Spleen (tissue), 11 donors: Measurements from ENCODE around the gene EEF1AKMT3. TPM values are rescaled to one million over a fixed set of nuclear protein-coding genes. Genes with fewer than 3 reads are reported as not detected.

ENCODE experiments used
- DNase-seq: peaks from one replicate; pipeline ENCODE4 v3.0.0-alpha.2; 2020
- H3K27ac ChIP-seq, 8 donors: fragments of 200-600 bp; sonication (generic) in 7 of 8; 1 replicate in 4 of 8; 2 replicates in 4 of 8; pipeline versions ENCODE4 v1.5.0 to v1.8.0; 2016 to 2021; ENCODE audit warnings: inconsistent platforms in 4 of 8, mild to moderate bottlenecking in 4 of 8, moderate library complexity in 1 of 8
- H3K27me3 ChIP-seq, 7 donors: fragments of 200-600 bp; sonication (generic) in 6 of 7; replicated peaks in 1 of 7; 1 replicate in 4 of 7; 2 replicates in 3 of 7; pipeline versions ENCODE4 v1.5.0 to v1.8.0; 2016 to 2021; ENCODE audit warnings: inconsistent platforms in 3 of 7, mild to moderate bottlenecking in 1 of 7
- H3K36me3 ChIP-seq, 6 donors: fragments of 200-600 bp; sonication (generic) in 5 of 6; 1 replicate in 4 of 6; 2 replicates in 2 of 6; pipeline versions ENCODE4 v1.5.0 to v1.8.0; 2016 to 2021; ENCODE audit warnings: inconsistent platforms in 2 of 6
- H3K4me1 ChIP-seq, 6 donors: fragments of 200-600 bp; sonication (generic) in 5 of 6; 1 replicate in 3 of 6; 2 replicates in 3 of 6; pipeline versions ENCODE4 v1.5.0 to v1.8.0; 2016 to 2021; ENCODE audit warnings: inconsistent platforms in 3 of 6
- H3K4me3 ChIP-seq, 8 donors: fragments of 200-600 bp; sonication (generic) in 7 of 8; 1 replicate in 4 of 8; 2 replicates in 4 of 8; pipeline versions ENCODE4 v1.5.0 to v1.8.0; 2016 to 2021; ENCODE audit warnings: inconsistent platforms in 4 of 8, mild to moderate bottlenecking in 4 of 8, moderate library complexity in 2 of 8
- H3K9me3 ChIP-seq, 8 donors: fragments of 200-600 bp; sonication (generic) in 7 of 8; 1 replicate in 4 of 8; 2 replicates in 4 of 8; pipeline versions ENCODE4 v1.5.0 to v1.8.0; 2016 to 2021; ENCODE audit warnings: inconsistent platforms in 4 of 8
- CTCF ChIP-seq, 11 experiments: fragments of 200-600 bp in 7 of 11; fragments of 450-650 bp in 4 of 11; sonication (generic) in 4 of 11; IDR thresholded peaks in 8 of 11; conservative IDR thresholded peaks in 3 of 11; 1 replicate in 7 of 11; 2 replicates in 4 of 11; pipeline versions ENCODE4 v1.4.0 to v1.8.0; 2016 to 2021; ENCODE audit warnings: antibody characterized with exemption in 11 of 11, inconsistent platforms in 4 of 11, mild to moderate bottlenecking in 1 of 11
- POLR2A ChIP-seq, 3 donors: fragments of 450-650 bp; IDR thresholded peaks; one replicate each; pipeline ENCODE4 v1.5.1; 2017; ENCODE audit warnings: antibody characterized with exemption in 3 of 3, mild to moderate bottlenecking in 1 of 3
- POLR2AphosphoS5 ChIP-seq, 3 donors: sonication (generic); formaldehyde crosslinking; IDR thresholded peaks; one replicate each; pipeline ENCODE4 v1.5.1; 2017; ENCODE audit warnings: antibody characterized with exemption in 3 of 3
- whole genome bisulfite sequencing, 5 donors: extraction: QIAGEN DNeasy Blood & Tissue Kit in 3 of 5; methylation state at CpG; one replicate each; pipeline versions ENCODE4 v1.1.5 to v1.1.7; 2013 to 2018; 5-methylcytosine and 5-hydroxymethylcytosine counted together
- intact Hi-C: fragments of 100-400 bp; cut with DNase I; formaldehyde crosslinking; loops from one replicate; pipeline ENCODE4 v1.15.0; 2023; ENCODE audit warnings: low total_unique reads
- polyA plus RNA-seq, 3 donors: library from polyadenylated mRNA; stranded (reverse); fragments of 200-250 nt; gene quantifications; one replicate each; pipeline ENCODE4 v1.2.1, GENCODE V29; 2013
- total RNA-seq, 7 donors: library from RNA; depleted of rRNA in 3 of 7; stranded (reverse); fragments of >200 nt in 3 of 7; fragmentation: NEBNext Ultra II Directional in 4 of 7; extraction: Animal tissue kit (Norgen Biotek cat#: 25700) in 4 of 7; gene quantifications; one replicate each; pipeline versions ENCODE4 v1.1.0 to v1.2.1, GENCODE V29; 2016 to 2021
- donor health status: healthy with polysubstance abuse.
- donor health status: DM: no; HTN: no; CAD: no; lungs with moderate emphysema.
- donor health status: DM: no; HTN: no; CAD: no.
- donor health status: Bipolar disorder and iron deficiency.
- donor health status: healthy.
- donor health status: DM: no; HTN: no; CAD: no.
- donor health status: DM: yes; HTN: yes; CAD: no.

The EEF1AKMT3 gene
- total and polyA plus RNA-seq, 10 donors: 1.2 to 9.5 (median 4.4) TPM

- Histone ChIP-seq H3K4me1 (peaks cover 17 to 88% (median 62%) of the 10 kb centered on the region in 6 donors), H3K9me3 (no peaks in the 10 kb centered on the region), H3K4me3 (peak within 1 kb of the TSS in 5 of 8 donors; percentile 12 to 53 (median 21)), H3K27ac (peak within 1 kb of the TSS in 1 of 8 donors; percentile 90), H3K36me3 (peaks cover 0 to 65% (median 21%) of the 10 kb centered on the region in 6 donors), H3K27me3 (peaks cover 0 to 59% (median 22%) of the 10 kb centered on the region in 7 donors)
- no peak for TF ChIP-seq CTCF (IDR thresholded peaks at IDR 0.05 in 8 of 11, conservative IDR thresholded peaks at IDR 0.05 in 3 of 11)
- TF ChIP-seq POLR2A (IDR thresholded peaks at IDR 0.05): no peak
- peak; percentile 73 for DNase-seq
- WGBS, 5 donors: 46 to 68% (median 53%) methylated on average over 30 to 36 of the region's 36 CpGs
- intact Hi-C loops: no loop called here
Measured at GRCh38 chr12:57738661-57739237, 33.7 kb upstream of the EEF1AKMT3 start, which contains the start of gene AGAP2. AGAP2 (minus strand) TSS chr12:57738742; CDS start chr12:57738246, 496 bp downstream.

GRCh38 chr12:57739387-57739786 lies 33.0 kb upstream of the EEF1AKMT3 start:
- Histone ChIP-seq H3K9me3 (no peaks in the 10 kb centered on the region), H3K27me3 (peaks cover 0 to 53% (median 22%) of the 10 kb centered on the region in 7 donors), H3K4me3 (peak overlapping the region in 1 of 8 donors; percentile 76), H3K36me3 (peaks cover 0 to 59% (median 16%) of the 10 kb centered on the region in 6 donors), H3K27ac (peak overlapping the region in 1 of 8 donors; percentile 90), H3K4me1 (peaks cover 22 to 94% (median 69%) of the 10 kb centered on the region in 6 donors)
- peak; percentile 51 for DNase-seq
- intact Hi-C loops: no loop called here
- TF ChIP-seq POLR2A (IDR thresholded peaks at IDR 0.05) (no peak), CTCF (IDR thresholded peaks at IDR 0.05 in 8 of 11, conservative IDR thresholded peaks at IDR 0.05 in 3 of 11) (no peak), POLR2AphosphoS5 (IDR thresholded peaks at IDR 0.05) (no peak)
- WGBS, 5 donors: 59 to 83% (median 77%) methylated on average over 7 of the region's 7 CpGs

GRCh38 chr12:57739914-57740538 lies 32.4 kb upstream of the EEF1AKMT3 start:
- H3K9me3 ChIP-seq: no peaks in the 10 kb centered on the region
- TF ChIP-seq POLR2AphosphoS5 (IDR thresholded peaks at IDR 0.05) (no peak), CTCF (IDR thresholded peaks at IDR 0.05 in 8 of 11, conservative IDR thresholded peaks at IDR 0.05 in 3 of 11) (no peak), POLR2A (IDR thresholded peaks at IDR 0.05) (no peak)
- intact Hi-C loops: no loop called here
- DNase-seq: peak; percentile 63
- H3K4me1 ChIP-seq: peaks cover 22 to 96% (median 70%) of the 10 kb centered on the region in 6 donors
- peak overlapping the region in 2 of 8 donors; percentile 54 to 76 for H3K4me3 ChIP-seq
- 68 to 82% (median 75%) methylated on average over 5 to 10 of the region's 10 CpGs for WGBS, 5 donors
- peak overlapping the region in 3 of 8 donors; percentile 85 to 90 (median 90) for H3K27ac ChIP-seq
- H3K36me3 ChIP-seq: peaks cover 0 to 52% (median 14%) of the 10 kb centered on the region in 6 donors
- peaks cover 0 to 51% (median 22%) of the 10 kb centered on the region in 7 donors for H3K27me3 ChIP-seq
